C4-2B (cell line): Measurements from ENCODE around the gene KDM6A.

ENCODE experiments used
- ZFX ChIP-seq: fragments of 450-650 bp; IDR thresholded peaks from 2 replicates; pipeline ENCODE4 v1.6.1; 2017
- TF ChIP-seq, protein P1 (sequence below): fragments of 450-650 bp; conservative IDR thresholded peaks from 2 replicates; pipeline ENCODE4 v1.5.1; 2017; ENCODE audit warnings: mild to moderate bottlenecking

DNA sequence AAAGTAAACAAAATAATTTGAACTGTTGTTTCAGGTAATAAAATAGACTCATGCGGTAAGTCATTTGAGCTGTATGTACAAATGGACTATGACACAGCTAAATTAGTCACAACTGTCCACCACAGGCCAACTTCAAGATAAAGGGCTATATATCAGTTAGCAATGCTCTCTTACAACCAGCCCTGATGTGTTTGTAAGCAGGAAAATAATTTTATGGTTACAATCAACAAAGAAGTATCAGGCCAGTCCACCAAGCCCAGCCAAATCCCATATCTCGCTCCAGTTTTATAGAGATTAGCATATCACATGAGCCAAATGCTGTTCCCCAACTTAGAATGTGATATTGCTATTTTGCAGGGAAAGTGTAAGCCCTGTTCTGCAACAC, 29.7 kb upstream of the KDM6A start:
- TF ChIP-seq, protein P1, sequence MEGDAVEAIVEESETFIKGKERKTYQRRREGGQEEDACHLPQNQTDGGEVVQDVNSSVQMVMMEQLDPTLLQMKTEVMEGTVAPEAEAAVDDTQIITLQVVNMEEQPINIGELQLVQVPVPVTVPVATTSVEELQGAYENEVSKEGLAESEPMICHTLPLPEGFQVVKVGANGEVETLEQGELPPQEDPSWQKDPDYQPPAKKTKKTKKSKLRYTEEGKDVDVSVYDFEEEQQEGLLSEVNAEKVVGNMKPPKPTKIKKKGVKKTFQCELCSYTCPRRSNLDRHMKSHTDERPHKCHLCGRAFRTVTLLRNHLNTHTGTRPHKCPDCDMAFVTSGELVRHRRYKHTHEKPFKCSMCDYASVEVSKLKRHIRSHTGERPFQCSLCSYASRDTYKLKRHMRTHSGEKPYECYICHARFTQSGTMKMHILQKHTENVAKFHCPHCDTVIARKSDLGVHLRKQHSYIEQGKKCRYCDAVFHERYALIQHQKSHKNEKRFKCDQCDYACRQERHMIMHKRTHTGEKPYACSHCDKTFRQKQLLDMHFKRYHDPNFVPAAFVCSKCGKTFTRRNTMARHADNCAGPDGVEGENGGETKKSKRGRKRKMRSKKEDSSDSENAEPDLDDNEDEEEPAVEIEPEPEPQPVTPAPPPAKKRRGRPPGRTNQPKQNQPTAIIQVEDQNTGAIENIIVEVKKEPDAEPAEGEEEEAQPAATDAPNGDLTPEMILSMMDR: no peak
- no peak for TF ChIP-seq ZFX
